ENCODE results near the gene PRRT2.
A peak's percentile ranks its signal among the peaks of the same experiment; 100 is the strongest.

The PRRT2 gene

GRCh38 chr16:29862884-29863668, 51.1 kb downstream of the PRRT2 start, which contains the start of gene CDIPT:
CDIPT (minus strand) TSS chr16:29863226; CDS start chr16:29862857, 369 bp downstream.
- DNase-seq (ENCODE audit: low spot score), result peak; percentile 98

- no peak for DNase-seq (ENCODE audit: low spot score)
Observed at GRCh38 chr16:29863669-29863984, 51.6 kb downstream of the PRRT2 start.

DNA sequence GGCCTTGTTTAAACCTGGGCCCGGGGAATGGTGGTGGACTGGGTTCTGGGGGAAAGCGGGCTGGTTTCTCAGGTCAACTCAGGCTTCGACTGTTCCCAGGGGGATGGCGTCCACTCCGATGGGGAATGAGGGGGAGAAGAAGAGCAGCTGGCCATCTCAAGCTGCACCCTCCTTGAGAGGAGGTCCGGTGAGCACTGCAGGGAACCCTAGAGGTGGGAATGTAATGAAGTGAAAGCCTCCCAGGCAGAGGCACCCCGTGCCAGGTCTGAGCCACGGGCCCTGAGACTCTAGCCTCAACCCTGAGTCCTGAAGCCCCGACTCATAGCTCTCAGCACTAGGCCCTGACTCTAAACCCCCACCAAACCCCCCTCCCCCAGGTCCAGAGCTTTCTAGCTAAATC, 52.2 kb downstream of the PRRT2 start:
- DNase-seq (ENCODE audit: low spot score), result no peak

All from pons (tissue), 1 donor.